Rectal smooth muscle tissue (tissue), 1 donor: ENCODE results near the gene CPM.
"Not testable (repeated sequence)": the region's sequence is repeated elsewhere in the genome, so short reads cannot be mapped to it uniquely, and the experiment has no call there.

Experiments
- H3K27ac ChIP-seq: one replicate; pipeline ENCODE4 v1.7.0; 2013; ENCODE audit warnings: low read depth, low read length, inconsistent platforms
- H3K27me3 ChIP-seq: one replicate; pipeline ENCODE4 v1.7.0; 2013; ENCODE audit warnings: low read length; ENCODE audit not compliant: control insufficient read depth, insufficient read depth
- H3K36me3 ChIP-seq: one replicate; pipeline ENCODE4 v1.7.0; 2013; ENCODE audit warnings: low read length; ENCODE audit not compliant: control insufficient read depth, insufficient read depth
- H3K4me1 ChIP-seq: one replicate; pipeline ENCODE4 v1.7.0; 2013; ENCODE audit warnings: low read length; ENCODE audit not compliant: control insufficient read depth, insufficient read depth
- H3K4me3 ChIP-seq: one replicate; pipeline ENCODE4 v1.7.0; 2013; ENCODE audit warnings: low read length
- H3K9ac ChIP-seq: one replicate; pipeline ENCODE4 v1.7.0; 2013; ENCODE audit warnings: low read length

The CPM gene

DNA sequence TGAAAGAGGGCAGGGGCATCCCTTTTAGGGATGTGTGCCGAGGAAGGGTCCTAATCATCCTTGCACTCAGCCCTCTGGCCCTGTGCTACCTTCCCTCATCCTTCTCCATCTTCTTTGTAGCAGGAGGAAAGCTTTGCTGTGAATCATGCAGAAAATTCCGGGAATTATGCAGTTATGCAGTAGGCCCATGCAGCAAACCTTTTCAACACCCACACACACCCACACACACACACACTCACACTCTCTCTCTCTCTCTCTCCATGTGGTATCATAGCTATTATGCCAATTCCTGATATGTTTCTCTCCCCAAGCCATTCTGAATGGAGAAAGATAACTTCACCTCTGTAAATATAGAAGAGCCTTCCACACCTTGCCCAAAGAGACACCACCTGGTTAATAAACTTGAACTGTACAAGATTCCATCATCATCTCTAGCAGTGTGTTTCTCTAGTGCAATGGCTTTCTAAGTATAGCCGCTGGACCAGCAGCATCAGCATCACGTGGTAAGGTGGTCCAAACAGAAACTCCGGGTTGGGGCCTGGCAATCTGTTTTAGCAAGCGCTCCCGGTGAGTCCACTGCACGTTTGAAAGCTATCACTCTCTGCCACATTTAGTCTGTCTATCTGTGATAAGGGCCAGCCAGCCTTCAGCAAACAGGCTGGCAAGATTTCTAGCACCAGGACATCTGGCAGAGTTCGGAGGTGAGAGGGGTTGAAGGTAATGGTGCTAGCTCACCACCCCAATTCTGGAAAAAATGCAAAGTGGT, 67.4 kb downstream of the CPM start:
- Histone ChIP-seq H3K4me3 (no peak overlapping the region), H3K36me3 (peaks cover 2% of the 10 kb centered on the region), H3K4me1 (no peaks in the 10 kb centered on the region), H3K27ac (no peak overlapping the region), H3K9ac (no peak overlapping the region), H3K27me3 (no peaks in the 10 kb centered on the region)

GRCh38 chr12:68864604-68865003, 68.4 kb downstream of the CPM start:
- H3K27ac ChIP-seq: no peak overlapping the region
- H3K4me1 ChIP-seq: no peaks in the 10 kb centered on the region
- H3K27me3 ChIP-seq: no peaks in the 10 kb centered on the region
- H3K36me3 ChIP-seq: peaks cover 2% of the 10 kb centered on the region
- no peak overlapping the region for H3K9ac ChIP-seq
- H3K4me3 ChIP-seq: no peak overlapping the region

DNA sequence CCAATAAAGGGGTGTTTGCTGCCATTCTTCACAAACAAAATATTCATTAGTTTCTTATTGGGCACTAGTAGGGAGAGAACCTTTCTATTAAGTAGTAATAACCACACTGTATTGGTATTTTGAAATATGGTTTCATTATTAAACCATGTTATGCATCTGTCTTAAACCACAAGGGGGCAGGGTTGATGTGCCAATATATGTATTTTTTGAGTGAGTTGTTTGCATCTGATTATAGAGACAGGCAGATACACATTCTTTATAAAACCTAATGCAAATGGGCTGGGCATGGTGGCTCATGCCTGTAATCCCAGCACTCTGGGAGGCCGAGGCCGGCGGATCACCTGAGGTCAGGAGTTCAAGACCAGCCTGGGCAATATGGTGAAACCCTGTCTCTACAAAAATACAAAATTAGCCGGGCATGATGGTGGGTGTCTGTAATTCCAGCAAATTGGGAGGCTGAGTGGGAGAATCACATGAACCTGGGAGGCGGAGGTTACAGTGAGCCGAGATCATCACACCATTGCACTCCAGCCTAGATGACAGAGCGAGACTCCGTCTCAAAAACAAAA, 69.0 kb downstream of the CPM start:
- not testable (repeated sequence) for H3K36me3 ChIP-seq, H3K27ac ChIP-seq, H3K9ac ChIP-seq, H3K27me3 ChIP-seq, H3K4me3 ChIP-seq, H3K4me1 ChIP-seq

DNA sequence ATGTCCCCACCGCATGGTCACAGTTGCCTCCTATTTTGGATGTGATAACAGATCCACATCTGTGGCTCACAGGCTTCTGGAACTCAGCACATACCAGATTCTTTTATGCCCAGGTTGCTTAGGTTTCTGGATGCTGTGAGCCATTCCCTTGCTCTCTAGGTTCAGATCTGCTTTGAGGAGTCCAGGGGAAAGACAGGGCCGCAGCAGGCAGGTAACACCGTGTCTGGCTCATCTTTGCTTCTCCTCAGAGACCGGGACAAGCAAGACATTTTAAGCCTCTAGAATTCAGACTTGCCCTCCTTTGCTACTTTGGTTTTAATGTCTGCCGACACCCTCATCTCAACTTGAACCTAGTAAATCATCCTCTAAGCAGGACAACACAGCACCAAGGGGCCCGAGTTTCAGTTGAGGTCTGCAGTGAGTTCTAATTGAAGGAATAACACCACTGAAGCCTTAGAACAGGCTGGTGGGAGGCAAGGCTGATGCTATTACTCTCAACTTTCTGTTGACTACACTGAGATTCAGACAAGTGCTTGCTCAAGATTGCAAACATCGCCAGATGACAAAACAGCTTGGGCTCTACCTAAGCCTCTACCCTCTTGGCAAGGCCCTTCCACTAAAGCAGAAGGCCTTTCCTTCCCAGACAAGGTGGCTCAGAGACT, 69.7 kb downstream of the CPM start:
- H3K27ac ChIP-seq: no peak overlapping the region
- H3K27me3 ChIP-seq: no peaks in the 10 kb centered on the region
- H3K9ac ChIP-seq: no peak overlapping the region
- H3K4me3 ChIP-seq: no peak overlapping the region
- H3K36me3 ChIP-seq: peaks cover under 1% of the 10 kb centered on the region
- no peaks in the 10 kb centered on the region for H3K4me1 ChIP-seq

- Histone ChIP-seq H3K36me3 (no peaks in the 10 kb centered on the region), H3K4me1 (no peaks in the 10 kb centered on the region), H3K27me3 (no peaks in the 10 kb centered on the region), H3K9ac (no peak overlapping the region), H3K27ac (no peak overlapping the region), H3K4me3 (no peak overlapping the region)
Observed at GRCh38 chr12:68861890-68862289, 71.1 kb downstream of the CPM start.

GRCh38 chr12:68856510-68856909, 76.5 kb downstream of the CPM start:
- Histone ChIP-seq H3K36me3 (no peaks in the 10 kb centered on the region), H3K4me3 (no peak overlapping the region), H3K4me1 (no peaks in the 10 kb centered on the region), H3K27ac (no peak overlapping the region), H3K9ac (no peak overlapping the region), H3K27me3 (no peaks in the 10 kb centered on the region)

GRCh38 chr12:68855771-68856170, 77.2 kb downstream of the CPM start:
- Histone ChIP-seq H3K36me3 (no peaks in the 10 kb centered on the region), H3K9ac (no peak overlapping the region), H3K27ac (no peak overlapping the region), H3K27me3 (no peaks in the 10 kb centered on the region), H3K4me3 (no peak overlapping the region), H3K4me1 (no peaks in the 10 kb centered on the region)

- no peaks in the 10 kb centered on the region for H3K4me1 ChIP-seq
- no peak overlapping the region for H3K9ac ChIP-seq
- H3K27me3 ChIP-seq: no peaks in the 10 kb centered on the region
- H3K36me3 ChIP-seq: no peaks in the 10 kb centered on the region
- H3K4me3 ChIP-seq: no peak overlapping the region
- no peak overlapping the region for H3K27ac ChIP-seq
Observed at GRCh38 chr12:68855111-68855510, 77.9 kb downstream of the CPM start.

DNA sequence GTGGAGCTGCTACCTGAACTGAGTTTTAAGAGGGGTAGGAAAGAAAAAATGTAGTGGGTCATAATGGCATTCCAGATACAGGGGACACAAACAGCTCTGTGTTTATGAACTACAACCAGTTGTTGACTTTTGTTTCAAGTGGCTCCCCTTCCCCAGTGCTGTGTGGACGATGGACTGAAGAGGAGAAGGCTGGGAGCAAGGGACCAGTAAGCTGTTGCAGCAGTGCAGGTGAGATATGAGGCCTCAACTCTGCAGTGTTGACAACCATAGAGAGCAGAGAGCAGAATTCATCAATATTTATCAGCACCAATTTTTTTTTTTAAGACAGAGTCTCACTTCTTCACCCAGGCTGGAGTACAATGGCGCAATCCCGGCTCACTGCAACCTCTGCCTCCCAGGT, 78.4 kb downstream of the CPM start:
- Histone ChIP-seq H3K36me3 (no peaks in the 10 kb centered on the region), H3K4me1 (no peaks in the 10 kb centered on the region), H3K27ac (no peak overlapping the region)

DNA sequence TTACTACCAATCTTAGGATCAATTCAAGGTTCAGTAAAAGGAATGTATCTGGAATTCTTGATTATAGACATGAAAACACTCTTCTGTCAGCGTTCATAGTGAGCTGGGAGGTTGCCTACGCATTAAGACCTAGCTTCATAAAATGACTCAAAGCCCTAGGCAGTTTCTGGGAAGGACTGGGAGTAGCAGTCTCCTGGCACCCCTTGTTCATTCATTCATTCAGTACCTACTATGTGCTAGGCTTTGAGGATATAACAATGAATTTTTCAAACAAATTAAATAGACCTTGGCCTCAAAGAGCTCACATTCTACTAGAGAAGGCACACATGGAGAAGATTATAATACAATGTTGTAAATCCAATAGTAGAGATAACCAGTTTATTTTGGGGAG, 78.9 kb downstream of the CPM start:
- Histone ChIP-seq H3K4me1 (no peaks in the 10 kb centered on the region), H3K4me3 (no peak overlapping the region), H3K36me3 (no peaks in the 10 kb centered on the region), H3K27ac (no peak overlapping the region), H3K27me3 (no peaks in the 10 kb centered on the region), H3K9ac (no peak overlapping the region)

More for the DNA sequence above, 78.4 kb downstream of the CPM start:
- H3K4me3 ChIP-seq: no peak overlapping the region
- H3K27me3 ChIP-seq: no peaks in the 10 kb centered on the region
- H3K9ac ChIP-seq: no peak overlapping the region

DNA sequence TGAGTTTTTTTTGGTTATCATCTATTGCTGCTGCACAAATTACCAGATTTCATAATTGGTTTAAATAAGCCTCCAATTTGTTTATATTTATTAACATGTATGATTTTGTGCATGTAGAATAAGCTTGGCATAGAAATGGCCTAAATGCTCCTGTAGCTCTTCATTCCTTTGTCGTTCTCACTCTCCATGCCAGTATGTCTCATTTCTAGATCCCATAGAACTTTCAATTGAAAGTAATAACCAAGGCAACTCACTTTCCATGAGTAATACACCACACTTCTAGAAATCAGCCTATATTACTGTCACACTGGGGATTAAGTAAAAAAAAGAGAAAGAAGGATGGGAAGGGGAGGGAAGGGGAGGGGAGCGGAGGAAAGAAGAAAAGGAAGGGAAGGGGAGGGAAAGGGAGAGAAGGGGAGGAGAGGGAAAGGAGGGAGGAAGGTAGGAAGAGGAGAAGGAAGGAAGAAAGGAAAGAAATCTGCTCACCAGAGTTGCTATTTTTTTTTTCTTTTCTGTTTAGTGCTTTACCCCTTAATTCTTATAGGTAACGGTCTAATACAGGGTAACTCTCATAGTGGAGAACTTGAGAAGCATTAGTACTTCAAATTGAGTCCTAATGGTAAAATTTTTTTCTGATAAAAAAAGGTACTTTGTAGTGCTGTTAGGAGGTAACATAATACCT, 79.4 kb downstream of the CPM start:
- Histone ChIP-seq H3K4me3 (no peak overlapping the region), H3K27ac (no peak overlapping the region), H3K36me3 (no peaks in the 10 kb centered on the region), H3K9ac (no peak overlapping the region), H3K4me1 (no peaks in the 10 kb centered on the region), H3K27me3 (no peaks in the 10 kb centered on the region)

DNA sequence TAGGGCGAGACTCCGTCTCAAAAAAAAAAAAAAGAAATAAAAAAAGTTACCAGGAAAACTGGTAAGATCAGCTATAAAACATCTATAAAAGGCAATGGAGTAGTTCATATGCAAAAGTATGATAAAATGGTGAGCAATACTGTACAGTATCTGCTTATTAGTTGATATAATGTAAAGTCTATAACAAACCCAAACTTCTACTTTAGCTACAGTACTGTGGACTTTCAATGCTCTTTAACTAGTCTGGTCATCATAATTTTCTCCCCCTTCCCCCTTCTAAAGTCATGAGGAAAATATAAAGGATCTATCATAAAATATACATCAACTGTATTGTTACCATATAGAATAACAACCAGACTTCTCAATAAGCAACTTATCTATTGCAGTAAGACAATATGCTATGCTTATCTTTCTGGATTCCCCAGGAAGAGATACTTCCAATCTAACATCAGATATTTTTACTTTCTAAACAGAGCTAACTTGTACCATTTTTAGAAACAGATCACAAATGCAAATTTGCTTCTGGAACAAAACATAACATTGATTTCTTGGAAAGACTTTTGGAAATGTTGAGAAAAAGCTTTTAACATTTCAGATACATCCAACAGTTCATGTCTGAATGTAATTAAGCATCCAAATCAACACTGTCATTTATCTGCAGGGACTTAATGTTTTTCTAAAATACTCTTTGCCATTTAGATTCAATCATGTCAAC, 81.2 kb downstream of the CPM start:
- Histone ChIP-seq H3K4me1 (no peaks in the 10 kb centered on the region), H3K4me3 (no peak overlapping the region), H3K9ac (no peak overlapping the region), H3K36me3 (no peaks in the 10 kb centered on the region), H3K27me3 (no peaks in the 10 kb centered on the region), H3K27ac (no peak overlapping the region)
